HCEC 1CT (cell line): ENCODE results near the gene SLC39A9.
"Not testable (repeated sequence)": the region's sequence is repeated elsewhere in the genome, so short reads cannot be mapped to it uniquely, and the experiment has no call there.

Experiments
- DNase-seq: peaks from one replicate; pipeline ENCODE4 v3.0.0-alpha.2; 2017

The SLC39A9 gene

GRCh38 chr14:69480136-69480535 lies 81.6 kb downstream of the SLC39A9 start:
- no peak for DNase-seq

DNA sequence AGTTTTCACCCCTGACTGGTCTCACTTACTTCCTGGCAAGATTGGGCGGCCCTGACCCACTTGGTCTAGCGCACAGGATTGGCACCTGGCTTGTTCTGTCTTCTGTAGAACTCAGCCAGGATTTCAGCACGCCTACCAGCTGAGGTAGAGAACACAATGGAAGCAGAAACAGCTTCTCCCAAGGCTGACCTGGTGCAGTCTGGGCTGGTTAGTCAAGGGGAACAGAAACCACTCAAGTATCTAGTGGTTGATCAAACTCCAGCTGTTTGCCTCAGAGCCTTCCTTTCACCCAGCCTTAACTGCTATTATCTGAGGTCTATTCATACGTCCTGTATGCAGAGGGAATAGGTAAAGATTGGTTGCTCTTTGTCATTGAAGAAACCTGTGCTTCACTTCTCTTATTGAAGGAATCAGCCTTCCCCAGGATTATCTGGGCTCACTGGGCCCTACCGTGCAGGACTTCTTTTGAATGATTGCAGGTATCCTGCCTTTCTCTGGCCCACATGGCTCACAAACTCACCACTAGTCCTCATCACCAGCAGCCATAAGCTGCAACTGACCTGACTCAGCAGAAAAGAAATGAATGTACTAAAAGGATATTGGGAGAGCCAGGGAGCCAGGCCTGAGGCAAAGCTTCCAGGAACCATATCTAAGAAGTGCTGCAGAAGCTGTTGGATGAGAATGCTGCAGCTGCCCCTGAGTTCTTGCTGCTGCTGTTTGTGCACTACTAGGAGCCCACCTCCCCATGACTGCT lies 83.5 kb downstream of the SLC39A9 start:
- DNase-seq = no peak

DNA sequence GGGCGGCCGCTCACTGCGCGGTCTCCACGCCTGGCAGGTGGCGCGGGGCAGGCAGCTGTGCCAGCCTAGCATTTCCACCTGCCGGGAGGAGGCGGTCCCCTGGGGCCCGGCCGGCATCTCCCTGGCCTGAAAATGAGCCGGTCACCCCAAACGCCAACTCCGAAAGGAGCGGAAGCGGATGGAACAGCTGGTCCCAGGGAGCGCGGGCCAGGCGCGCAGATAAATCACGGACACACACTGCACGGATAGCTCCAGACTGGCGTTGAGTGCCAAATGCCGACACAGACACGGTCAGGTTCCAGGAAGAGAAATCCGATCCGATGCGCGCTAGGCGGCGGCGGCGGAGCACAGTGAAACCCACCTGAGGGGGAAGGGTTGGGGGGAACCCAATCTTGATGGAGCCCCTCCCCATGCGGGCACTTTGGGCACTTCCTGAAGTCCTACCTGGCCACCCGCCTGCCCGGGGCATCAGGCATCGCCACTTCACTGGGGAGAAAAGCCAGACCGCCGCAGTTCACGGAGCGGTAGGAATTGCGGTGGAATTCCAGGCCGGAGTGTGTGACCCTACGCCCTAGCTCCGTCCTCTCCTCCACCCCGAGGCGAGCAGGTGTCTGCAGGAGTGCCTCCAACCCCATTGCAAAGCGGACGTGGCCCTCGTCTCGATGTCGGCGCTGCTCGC lies 85.4 kb downstream of the SLC39A9 start:
- no peak for DNase-seq

DNA sequence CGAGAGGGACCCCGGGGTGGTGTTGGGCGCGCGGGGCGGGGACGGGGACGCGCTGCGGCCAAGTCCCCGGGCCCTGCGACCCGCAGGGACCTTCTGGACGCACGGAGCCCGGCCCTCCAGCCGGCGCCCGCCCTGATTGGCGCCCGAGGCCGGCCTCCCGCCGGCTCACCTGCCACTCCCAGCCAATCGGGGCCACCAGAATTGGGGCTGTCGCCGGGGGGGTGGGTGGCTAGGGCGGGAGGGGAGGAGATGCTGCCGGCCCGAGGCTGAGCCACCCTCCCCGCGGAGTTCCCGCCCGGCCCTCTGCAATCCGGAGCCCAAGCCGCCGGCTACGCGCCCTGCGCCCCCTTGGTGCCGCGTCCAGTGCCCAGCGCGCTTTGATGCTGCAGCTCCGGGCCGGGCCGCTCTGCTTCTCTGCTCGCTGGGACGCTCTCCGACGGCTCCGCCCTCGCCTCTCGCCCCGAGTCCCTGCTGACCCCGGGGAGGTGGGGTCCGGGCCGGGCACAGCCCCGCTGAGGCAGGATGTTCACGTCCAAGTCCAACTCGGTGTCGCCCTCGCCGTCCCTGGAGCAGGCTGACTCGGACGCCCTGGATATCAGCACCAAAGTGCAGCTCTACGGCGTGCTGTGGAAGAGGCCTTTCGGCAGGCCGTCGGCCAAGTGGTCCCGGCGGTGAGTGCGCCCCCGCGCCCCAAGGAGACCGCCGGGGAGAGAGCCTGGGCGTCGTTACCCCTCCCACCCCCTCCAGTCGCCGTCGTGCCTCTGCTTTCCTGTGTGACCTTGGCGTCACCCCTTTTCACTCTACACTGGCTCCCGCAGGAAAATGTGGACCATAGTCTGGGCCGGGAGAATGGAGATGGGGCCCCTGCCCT lies 86.2 kb downstream of the SLC39A9 start, which contains the start of gene PLEKHD1:
Gene PLEKHD1, plus strand, starts transcription at position 285 of the 871 bp plus-strand sequence. Its CDS starts 238 bp downstream, at position 523.
- no peak for DNase-seq

GRCh38 chr14:69485315-69485660 lies 86.8 kb downstream of the SLC39A9 start:
- no peak for DNase-seq

GRCh38 chr14:69485701-69486100 lies 87.2 kb downstream of the SLC39A9 start:
- no peak for DNase-seq

GRCh38 chr14:69487226-69487625 lies 88.7 kb downstream of the SLC39A9 start:
- DNase-seq = no peak

- DNase-seq = no peak
These were observed 89.3 kb downstream of the SLC39A9 start for GRCh38 chr14:69487771-69488170.

DNA sequence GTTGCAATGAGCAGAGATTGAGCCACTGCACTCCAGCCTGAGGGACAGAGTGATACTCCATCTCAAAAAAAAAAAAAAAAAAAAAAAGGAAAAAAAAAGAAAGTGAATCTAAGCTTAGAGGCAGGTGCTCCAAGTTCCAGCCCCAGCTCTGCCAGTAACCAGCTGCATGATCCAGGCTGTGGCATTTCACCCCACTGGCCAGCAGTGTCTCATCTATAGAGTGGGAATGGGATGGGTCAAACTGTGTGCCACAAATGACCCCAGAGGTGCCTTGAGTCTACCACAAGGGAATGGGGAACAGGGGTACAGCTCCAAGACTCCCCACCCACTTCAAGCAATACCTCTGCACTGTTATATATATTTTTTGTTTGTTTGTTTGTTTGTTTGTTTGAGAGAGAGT lies 91.0 kb downstream of the SLC39A9 start:
- no peak for DNase-seq

DNA sequence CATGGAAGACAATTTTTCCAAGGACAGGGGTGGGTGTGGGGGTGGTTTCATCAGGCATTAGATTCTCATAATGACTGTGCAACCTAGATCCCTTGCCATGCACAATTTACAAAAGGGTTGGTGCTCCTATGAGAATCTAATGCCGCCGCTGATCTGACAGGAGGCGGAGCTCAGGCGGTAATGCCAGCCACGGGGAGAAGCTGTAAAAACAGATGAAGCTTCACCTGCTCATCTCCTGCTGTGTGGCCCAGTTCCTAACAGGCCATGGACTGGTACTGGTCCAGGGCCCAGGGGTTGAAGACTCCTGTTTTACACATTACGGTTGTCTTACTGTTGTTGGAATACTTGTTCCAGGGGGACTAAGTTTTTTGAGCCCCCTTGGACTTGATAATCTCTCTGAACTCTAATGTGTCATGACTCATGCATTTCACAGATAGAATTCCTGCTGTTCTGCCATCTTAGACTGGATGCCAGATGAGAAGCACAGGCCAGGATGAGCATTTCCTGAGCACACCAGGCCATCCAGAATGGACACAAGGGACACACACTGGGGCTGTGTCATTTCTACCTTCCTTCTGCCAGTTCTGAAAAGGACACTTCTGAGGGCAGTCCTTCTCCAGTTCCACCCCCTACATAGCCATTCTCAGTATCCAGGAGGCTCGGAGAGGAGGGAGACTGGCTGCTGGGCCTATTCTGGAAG lies 91.9 kb downstream of the SLC39A9 start:
- DNase-seq = no peak

DNA sequence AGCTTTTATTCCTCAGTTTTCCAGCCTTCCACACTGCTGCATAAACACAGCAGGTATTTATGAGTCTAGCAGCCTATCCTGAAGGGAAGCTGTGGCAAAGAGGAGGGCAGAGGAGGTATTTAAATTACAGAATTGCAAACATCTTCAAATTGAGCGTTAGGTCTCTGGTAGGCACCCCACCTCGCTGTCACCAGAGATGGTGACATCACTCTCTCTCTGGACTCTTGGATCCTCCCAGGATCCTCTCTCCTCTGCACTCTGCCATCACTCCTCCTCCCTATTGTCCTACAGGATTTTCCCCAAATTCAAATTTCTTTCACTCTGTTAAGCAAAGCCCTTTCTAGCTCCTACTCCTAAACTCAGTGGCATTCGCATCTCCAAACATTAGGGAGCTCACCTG lies 92.7 kb downstream of the SLC39A9 start:
- DNase-seq = no peak

GRCh38 chr14:69493038-69493437 lies 94.5 kb downstream of the SLC39A9 start:
- DNase-seq = no peak

- no peak for DNase-seq
These were observed 95.3 kb downstream of the SLC39A9 start for GRCh38 chr14:69493791-69494190.

DNA sequence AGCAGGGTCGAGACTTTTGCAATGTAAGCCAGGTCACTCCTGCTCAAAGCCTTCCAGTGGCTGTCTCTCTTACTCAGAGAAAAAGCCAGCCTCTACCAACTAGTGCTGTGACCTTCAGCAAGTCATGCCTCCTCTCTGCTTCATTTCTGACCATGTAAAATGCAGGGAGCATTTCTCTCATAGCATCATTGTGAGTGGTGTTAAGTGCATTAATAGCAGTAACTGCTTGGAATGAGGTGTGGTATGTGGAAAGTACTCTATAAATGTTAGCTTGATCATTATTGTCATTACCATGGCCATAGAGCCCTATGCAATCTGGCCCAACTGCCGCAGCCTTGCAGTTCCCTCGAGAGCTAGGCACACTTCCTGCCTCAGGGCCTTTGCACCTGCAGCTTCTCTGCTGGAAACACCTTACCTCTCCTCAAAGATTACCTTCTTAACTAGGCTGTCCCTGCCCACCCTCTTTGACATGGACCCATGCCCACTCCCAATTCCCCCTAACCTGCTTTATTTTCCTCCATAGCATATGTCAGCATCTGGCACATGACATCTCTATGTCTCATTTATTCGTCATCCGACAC lies 96.9 kb downstream of the SLC39A9 start:
- no peak for DNase-seq

DNA sequence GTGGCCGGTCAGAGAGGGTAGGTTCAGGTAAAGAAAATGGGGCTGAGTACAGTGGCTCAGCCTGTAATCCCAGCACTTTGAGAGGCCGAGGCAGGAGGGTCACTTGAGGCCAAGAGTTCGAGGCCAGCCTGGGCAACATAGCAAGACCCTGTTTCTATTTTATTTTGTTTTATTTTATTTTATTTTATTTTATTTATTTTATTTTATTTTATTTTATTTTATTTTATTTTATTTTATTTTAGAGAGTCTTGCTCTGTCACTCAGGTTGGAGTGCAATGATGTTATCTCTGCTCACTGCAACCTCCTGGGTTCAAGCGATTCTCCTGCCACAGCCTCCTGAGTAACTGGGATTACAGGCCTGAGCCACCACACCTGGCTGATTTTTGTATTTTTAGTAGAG lies 99.4 kb downstream of the SLC39A9 start:
- not testable (repeated sequence) for DNase-seq

GRCh38 chr14:69498286-69498685 lies 99.8 kb downstream of the SLC39A9 start:
- DNase-seq = not testable (repeated sequence)

- DNase-seq = no peak
These were observed 100.9 kb downstream of the SLC39A9 start for GRCh38 chr14:69499436-69499835.

DNA sequence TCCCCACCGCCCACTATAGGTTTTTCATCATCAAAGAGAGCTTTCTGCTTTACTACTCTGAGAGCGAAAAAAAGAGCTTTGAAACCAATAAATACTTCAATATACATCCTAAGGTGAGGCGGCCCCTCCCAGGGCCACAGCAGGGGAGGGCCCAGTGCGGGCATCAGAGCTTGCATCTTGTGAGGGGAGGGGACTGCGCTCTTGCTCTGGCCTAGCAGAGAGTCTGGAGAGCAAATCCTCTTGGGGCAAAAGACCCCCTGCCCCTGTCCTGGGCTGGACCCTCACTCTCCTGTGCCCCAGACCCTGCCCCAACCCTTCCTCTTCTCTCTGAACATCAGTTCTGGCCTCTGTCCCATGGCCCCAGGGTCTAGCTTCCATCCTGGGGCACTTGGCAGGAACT lies 101.6 kb downstream of the SLC39A9 start:
- DNase-seq = no peak

GRCh38 chr14:69500736-69501135 lies 102.2 kb downstream of the SLC39A9 start:
- no peak for DNase-seq

DNA sequence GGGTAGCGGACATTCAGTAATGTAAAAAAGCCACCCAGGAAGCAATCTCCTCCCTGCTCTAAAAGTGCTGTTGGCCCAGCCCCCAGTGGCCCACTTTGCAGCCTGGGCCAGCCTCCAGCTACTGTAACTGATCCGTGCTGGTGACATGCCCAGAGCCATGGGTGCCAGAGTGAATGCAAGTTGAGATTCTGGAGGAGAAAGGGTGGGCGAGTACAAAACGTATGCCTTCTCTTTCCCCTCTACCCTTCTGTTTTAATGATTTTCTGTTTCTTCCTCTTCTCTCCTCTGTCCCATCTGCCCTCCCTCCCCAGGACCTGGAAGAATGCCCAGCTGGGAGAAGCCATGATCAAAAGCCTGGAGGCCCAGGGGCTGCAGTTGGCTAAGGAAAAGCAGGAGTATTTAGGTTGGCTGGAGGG lies 102.9 kb downstream of the SLC39A9 start:
- DNase-seq = no peak

GRCh38 chr14:69504775-69505174 lies 106.3 kb downstream of the SLC39A9 start:
- DNase-seq = no peak
